ENCODE data around the gene PAPOLA. TPM values are rescaled to one million over a fixed set of nuclear protein-coding genes. Genes with fewer than 3 reads are reported as not detected.

The PAPOLA gene
- total and polyA plus RNA-seq, 2 experiments from 2014 or later = 198 to 237 TPM

DNA sequence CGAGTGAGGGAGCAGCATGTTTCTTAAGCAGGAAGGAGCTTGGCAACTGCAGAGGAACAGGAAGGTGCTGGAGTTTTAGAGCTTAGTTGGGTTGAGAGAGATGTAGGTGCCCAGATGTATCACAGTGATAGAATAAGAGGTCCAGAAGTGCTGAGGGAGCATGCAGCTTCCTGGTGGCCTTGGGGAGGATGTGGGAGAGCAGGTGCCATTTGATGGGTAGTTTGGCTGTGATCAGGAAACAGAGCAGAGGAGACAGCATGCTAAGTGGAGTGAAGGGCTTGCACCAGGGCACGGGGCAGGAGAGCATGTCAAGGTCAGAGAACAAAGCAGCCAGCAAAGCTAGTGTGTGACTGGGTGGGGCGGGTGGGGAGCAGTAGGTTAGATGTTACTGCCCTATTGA is 74.8 kb downstream of the PAPOLA start:
- Histone ChIP-seq H3K27ac (ENCODE audit: low read depth) (no peak overlapping the region), H3K9me2 (ENCODE audit: insufficient read depth) (no peaks in the 10 kb centered on the region), H3K4me3 (no peak overlapping the region), H3K4me2 (no peak overlapping the region), H3K36me3 (ENCODE audit: insufficient read depth) (no peaks in the 10 kb centered on the region), H2AFZ (no peak overlapping the region), H4K20me1 (replicated peaks; ENCODE audit: insufficient read depth) (no peaks in the 10 kb centered on the region), H3F3A (replicated peaks; ENCODE audit: low read depth) (0 out of 2 replicates have a peak, but pooled peaks cover 2% of the 10 kb centered on the region), H3K79me2 (replicated peaks; ENCODE audit: insufficient read depth) (no peaks in the 10 kb centered on the region), H3K4me1 (ENCODE audit: insufficient read depth) (peaks cover 17% of the 10 kb centered on the region), H3K27me3 (ENCODE audit: insufficient read depth) (no peaks in the 10 kb centered on the region)
- H3K27ac Mint-ChIP-seq = no peak overlapping the region
- H3K4me3 Mint-ChIP-seq = no peak overlapping the region
- H3K9me3 Mint-ChIP-seq = no peaks in the 10 kb centered on the region; the same call in 2 of the 3 replicates
- no peaks in the 10 kb centered on the region for H3K36me3 Mint-ChIP-seq (ENCODE audit: low read depth)
- TF ChIP-seq, protein P1, sequence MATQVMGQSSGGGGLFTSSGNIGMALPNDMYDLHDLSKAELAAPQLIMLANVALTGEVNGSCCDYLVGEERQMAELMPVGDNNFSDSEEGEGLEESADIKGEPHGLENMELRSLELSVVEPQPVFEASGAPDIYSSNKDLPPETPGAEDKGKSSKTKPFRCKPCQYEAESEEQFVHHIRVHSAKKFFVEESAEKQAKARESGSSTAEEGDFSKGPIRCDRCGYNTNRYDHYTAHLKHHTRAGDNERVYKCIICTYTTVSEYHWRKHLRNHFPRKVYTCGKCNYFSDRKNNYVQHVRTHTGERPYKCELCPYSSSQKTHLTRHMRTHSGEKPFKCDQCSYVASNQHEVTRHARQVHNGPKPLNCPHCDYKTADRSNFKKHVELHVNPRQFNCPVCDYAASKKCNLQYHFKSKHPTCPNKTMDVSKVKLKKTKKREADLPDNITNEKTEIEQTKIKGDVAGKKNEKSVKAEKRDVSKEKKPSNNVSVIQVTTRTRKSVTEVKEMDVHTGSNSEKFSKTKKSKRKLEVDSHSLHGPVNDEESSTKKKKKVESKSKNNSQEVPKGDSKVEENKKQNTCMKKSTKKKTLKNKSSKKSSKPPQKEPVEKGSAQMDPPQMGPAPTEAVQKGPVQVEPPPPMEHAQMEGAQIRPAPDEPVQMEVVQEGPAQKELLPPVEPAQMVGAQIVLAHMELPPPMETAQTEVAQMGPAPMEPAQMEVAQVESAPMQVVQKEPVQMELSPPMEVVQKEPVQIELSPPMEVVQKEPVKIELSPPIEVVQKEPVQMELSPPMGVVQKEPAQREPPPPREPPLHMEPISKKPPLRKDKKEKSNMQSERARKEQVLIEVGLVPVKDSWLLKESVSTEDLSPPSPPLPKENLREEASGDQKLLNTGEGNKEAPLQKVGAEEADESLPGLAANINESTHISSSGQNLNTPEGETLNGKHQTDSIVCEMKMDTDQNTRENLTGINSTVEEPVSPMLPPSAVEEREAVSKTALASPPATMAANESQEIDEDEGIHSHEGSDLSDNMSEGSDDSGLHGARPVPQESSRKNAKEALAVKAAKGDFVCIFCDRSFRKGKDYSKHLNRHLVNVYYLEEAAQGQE (IDR thresholded peaks at IDR 0.05; ENCODE audit: unreplicated experiment) = no peak
- TF ChIP-seq, protein P2, sequence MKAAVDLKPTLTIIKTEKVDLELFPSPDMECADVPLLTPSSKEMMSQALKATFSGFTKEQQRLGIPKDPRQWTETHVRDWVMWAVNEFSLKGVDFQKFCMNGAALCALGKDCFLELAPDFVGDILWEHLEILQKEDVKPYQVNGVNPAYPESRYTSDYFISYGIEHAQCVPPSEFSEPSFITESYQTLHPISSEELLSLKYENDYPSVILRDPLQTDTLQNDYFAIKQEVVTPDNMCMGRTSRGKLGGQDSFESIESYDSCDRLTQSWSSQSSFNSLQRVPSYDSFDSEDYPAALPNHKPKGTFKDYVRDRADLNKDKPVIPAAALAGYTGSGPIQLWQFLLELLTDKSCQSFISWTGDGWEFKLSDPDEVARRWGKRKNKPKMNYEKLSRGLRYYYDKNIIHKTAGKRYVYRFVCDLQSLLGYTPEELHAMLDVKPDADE (IDR thresholded peaks at IDR 0.05) = no peak
- TF ChIP-seq, protein P3, sequence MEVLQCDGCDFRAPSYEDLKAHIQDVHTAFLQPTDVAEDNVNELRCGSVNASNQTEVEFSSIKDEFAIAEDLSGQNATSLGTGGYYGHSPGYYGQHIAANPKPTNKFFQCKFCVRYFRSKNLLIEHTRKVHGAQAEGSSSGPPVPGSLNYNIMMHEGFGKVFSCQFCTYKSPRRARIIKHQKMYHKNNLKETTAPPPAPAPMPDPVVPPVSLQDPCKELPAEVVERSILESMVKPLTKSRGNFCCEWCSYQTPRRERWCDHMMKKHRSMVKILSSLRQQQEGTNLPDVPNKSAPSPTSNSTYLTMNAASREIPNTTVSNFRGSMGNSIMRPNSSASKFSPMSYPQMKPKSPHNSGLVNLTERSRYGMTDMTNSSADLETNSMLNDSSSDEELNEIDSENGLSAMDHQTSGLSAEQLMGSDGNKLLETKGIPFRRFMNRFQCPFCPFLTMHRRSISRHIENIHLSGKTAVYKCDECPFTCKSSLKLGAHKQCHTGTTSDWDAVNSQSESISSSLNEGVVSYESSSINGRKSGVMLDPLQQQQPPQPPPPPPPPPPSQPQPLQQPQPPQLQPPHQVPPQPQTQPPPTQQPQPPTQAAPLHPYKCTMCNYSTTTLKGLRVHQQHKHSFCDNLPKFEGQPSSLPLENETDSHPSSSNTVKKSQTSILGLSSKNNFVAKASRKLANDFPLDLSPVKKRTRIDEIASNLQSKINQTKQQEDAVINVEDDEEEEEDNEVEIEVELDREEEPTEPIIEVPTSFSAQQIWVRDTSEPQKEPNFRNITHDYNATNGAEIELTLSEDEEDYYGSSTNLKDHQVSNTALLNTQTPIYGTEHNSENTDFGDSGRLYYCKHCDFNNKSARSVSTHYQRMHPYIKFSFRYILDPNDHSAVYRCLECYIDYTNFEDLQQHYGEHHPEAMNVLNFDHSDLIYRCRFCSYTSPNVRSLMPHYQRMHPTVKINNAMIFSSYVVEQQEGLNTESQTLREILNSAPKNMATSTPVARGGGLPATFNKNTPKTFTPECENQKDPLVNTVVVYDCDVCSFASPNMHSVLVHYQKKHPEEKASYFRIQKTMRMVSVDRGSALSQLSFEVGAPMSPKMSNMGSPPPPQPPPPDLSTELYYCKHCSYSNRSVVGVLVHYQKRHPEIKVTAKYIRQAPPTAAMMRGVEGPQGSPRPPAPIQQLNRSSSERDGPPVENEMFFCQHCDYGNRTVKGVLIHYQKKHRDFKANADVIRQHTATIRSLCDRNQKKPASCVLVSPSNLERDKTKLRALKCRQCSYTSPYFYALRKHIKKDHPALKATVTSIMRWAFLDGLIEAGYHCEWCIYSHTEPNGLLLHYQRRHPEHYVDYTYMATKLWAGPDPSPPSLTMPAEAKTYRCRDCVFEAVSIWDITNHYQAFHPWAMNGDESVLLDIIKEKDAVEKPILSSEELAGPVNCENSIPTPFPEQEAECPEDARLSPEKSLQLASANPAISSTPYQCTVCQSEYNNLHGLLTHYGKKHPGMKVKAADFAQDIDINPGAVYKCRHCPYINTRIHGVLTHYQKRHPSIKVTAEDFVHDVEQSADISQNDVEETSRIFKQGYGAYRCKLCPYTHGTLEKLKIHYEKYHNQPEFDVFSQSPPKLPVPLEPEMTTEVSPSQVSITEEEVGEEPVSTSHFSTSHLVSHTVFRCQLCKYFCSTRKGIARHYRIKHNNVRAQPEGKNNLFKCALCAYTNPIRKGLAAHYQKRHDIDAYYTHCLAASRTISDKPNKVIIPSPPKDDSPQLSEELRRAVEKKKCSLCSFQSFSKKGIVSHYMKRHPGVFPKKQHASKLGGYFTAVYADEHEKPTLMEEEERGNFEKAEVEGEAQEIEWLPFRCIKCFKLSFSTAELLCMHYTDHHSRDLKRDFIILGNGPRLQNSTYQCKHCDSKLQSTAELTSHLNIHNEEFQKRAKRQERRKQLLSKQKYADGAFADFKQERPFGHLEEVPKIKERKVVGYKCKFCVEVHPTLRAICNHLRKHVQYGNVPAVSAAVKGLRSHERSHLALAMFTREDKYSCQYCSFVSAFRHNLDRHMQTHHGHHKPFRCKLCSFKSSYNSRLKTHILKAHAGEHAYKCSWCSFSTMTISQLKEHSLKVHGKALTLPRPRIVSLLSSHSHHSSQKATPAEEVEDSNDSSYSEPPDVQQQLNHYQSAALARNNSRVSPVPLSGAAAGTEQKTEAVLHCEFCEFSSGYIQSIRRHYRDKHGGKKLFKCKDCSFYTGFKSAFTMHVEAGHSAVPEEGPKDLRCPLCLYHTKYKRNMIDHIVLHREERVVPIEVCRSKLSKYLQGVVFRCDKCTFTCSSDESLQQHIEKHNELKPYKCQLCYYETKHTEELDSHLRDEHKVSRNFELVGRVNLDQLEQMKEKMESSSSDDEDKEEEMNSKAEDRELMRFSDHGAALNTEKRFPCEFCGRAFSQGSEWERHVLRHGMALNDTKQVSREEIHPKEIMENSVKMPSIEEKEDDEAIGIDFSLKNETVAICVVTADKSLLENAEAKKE (CRISPR knock-in tag; IDR thresholded peaks at IDR 0.05) = no peak
- no peak for TF ChIP-seq CREB1 (CRISPR knock-in tag; IDR thresholded peaks at IDR 0.05; ENCODE audit: low read depth)
- no peak for TF ChIP-seq ZNF331 (CRISPR knock-in tag; IDR thresholded peaks at IDR 0.05; ENCODE audit: low read depth)
- H3K4me1 Mint-ChIP-seq = peaks cover 34% of the 10 kb centered on the region
- no peak for ATAC-seq
- H3K27me3 Mint-ChIP-seq (ENCODE audit: insufficient read depth, low read depth, poor library complexity) = peaks cover 6% of the 10 kb centered on the region
- DNase-seq (ENCODE audit: low spot score) = no peak

Measured in GM23338 (cell line).